A549 treated with AZD9567 at 1 μM for 4 hours (cell line): ENCODE data around the gene WDR37. TPM values are rescaled to one million over a fixed set of nuclear protein-coding genes. Genes with fewer than 3 reads are reported as not detected.

ENCODE experiments used
- total RNA-seq: library from RNA; stranded (reverse); fragments of 200-300 nt; extraction: Qiagen RNA extraction; gene quantifications from 5 replicates; pipeline ENCODE4 v1.2.3, GENCODE V29; 2022; ENCODE audit not compliant: insufficient read depth

The WDR37 gene, protein sequence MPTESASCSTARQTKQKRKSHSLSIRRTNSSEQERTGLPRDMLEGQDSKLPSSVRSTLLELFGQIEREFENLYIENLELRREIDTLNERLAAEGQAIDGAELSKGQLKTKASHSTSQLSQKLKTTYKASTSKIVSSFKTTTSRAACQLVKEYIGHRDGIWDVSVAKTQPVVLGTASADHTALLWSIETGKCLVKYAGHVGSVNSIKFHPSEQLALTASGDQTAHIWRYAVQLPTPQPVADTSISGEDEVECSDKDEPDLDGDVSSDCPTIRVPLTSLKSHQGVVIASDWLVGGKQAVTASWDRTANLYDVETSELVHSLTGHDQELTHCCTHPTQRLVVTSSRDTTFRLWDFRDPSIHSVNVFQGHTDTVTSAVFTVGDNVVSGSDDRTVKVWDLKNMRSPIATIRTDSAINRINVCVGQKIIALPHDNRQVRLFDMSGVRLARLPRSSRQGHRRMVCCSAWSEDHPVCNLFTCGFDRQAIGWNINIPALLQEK
- 9.3 to 10.7 TPM (median 9.6 TPM) in 5 replicates for total RNA-seq

DNA sequence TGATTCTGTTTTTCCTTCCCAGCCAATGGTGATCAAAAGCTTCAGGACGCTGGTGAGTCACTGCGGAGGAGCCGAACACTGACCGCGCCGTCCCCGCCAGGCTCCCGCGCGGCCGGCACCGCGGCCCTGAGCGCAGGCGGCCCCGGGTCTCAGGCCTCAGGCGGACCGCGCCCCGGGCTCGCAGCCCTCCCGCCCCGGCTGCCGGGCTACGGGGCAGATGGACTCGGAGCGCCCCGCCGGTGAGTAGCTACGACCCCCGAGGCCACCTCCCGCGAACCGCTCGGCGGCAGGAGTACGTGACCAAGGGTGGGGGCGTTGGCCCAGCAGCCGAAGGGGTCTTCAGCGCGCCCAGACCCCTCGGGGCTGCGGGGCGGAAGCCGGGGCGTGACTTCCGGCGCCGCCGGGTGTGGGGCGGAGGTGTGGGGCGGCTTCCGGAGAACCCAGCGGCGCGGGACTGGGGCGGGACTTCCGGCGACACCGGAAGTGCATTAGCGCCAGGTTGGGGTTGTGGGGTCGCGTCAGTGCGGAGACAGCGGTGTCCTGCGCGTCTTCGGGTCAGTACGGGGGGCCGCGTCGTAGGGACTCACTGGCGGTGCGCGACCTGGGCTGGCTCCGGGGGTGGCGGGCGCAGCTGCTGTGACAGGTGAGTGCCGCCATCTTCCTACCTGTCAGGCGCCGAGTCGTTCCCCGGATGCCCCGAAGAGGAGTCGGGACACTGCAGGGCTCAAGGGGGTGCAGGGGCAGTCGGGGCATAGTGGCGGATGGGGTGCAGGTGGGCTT lies at the start of gene WDR37:
WDR37 (plus strand) TSS at position 60 of the 780 bp plus-strand sequence. CDS start 15,771 bp downstream, outside the sequence.

GRCh38 chr10:1025683-1026082 lies 30.5 kb upstream of the WDR37 start, which contains the start of gene IDI2:
TSS of gene IDI2 (minus strand) at chr10:1025859. CDS start at chr10:1024723, 1,136 bp downstream.

DNA sequence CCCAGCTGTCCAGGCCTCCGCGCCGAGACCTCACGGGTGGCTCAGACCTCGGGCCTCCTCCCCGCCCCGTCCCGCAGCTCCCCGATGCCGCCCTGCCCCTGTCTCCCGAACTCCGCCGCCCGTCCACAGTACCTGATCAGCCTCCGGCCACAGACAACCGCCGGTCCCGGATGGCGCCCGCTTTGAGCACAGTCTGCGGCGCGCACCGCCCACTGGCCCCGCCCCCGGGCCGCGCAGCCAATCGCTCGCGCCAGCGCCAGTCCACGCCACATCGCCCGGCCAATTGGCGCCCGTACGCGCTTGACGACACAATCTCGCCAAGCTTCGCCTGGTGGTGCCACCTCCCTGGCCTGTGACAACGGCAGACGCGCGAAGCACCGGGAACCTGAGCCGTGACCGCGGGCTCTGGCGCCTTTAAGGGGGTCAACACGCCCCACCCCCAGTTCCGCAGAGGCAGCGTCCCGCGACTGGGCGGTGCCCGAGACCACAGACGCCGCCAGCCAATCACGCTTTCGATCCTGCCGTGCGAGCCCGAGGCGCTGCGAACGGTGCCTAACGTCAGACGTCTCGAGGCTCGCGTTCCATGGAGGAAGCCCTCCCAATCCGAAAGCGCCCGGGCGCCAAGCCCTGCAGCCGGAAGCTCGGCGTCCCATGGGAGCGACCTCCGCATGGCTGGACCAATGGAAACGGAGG lies 7.3 kb upstream of the WDR37 start, which contains the start of gene IDI1:
IDI1 (minus strand) TSS at position 388 of the 693 bp plus-strand sequence; CDS start at position 272, 116 bp downstream.

Other genes with a start within 250 kb of the WDR37 start
- gene LARP4B, start 124.7 kb upstream of the WDR37 start, total RNA-seq: 36.2 to 44.8 TPM (median 40.0 TPM) in 5 replicates
- gene GTPBP4, start 68.0 kb upstream of the WDR37 start, total RNA-seq: 102 to 117 TPM (median 110 TPM) in 5 replicates
- gene IDI2, start 30.5 kb upstream of the WDR37 start, total RNA-seq: 0.06 to 0.12 TPM in 2 of 5 replicates, not detected in the others
- gene IDI1, start 7.3 kb upstream of the WDR37 start, total RNA-seq: 34.4 to 45.3 TPM (median 41.1 TPM) in 5 replicates